OCI-M2 (cell line): ENCODE measurements around the gene PRR22.

Experiments
- DNase-seq: peaks from one replicate; lab custom pipeline; 2025; ENCODE audit not compliant: unreplicated experiment; lab: John Stamatoyannopoulos, UW

Gene PRR22

GRCh38 chr19:5784581-5785147, at the start of gene PRR22:
Gene PRR22 (minus strand): TSS chr19:5784746. CDS start chr19:5784660, 86 bp downstream.
- no peak for DNase-seq

- no peak for DNase-seq
These were observed 48.1 kb upstream of the PRR22 start for GRCh38 chr19:5832527-5833216.

GRCh38 chr19:5832061-5832460, 47.5 kb upstream of the PRR22 start:
- no peak for DNase-seq

GRCh38 chr19:5831159-5831558, 46.6 kb upstream of the PRR22 start:
- DNase-seq: no peak

GRCh38 chr19:5829567-5830310, 45.2 kb upstream of the PRR22 start:
- DNase-seq: no peak

- DNase-seq: no peak
These were observed 44.4 kb upstream of the PRR22 start for GRCh38 chr19:5828661-5829566.

GRCh38 chr19:5827891-5828660, 43.5 kb upstream of the PRR22 start:
- peak; percentile 51 for DNase-seq

GRCh38 chr19:5827342-5827890, 42.9 kb upstream of the PRR22 start:
- no peak for DNase-seq

- DNase-seq: no peak
These were observed 42.2 kb upstream of the PRR22 start for GRCh38 chr19:5826531-5827341.

GRCh38 chr19:5825178-5825577, 40.6 kb upstream of the PRR22 start:
- no peak for DNase-seq

- DNase-seq: no peak
These were observed 40.2 kb upstream of the PRR22 start for GRCh38 chr19:5824751-5825150.

GRCh38 chr19:5823579-5824281, 39.2 kb upstream of the PRR22 start:
- no peak for DNase-seq

- no peak for DNase-seq
These were observed 37.8 kb upstream of the PRR22 start for GRCh38 chr19:5822181-5822844.

- no peak for DNase-seq
These were observed 37.1 kb upstream of the PRR22 start for GRCh38 chr19:5821521-5822180.

- no peak for DNase-seq
These were observed 36.2 kb upstream of the PRR22 start for GRCh38 chr19:5820785-5821184.

- DNase-seq: no peak
These were observed 34.0 kb upstream of the PRR22 start for GRCh38 chr19:5818594-5818993.

GRCh38 chr19:5817218-5817617, 32.7 kb upstream of the PRR22 start:
- no peak for DNase-seq

- no peak for DNase-seq
These were observed 30.3 kb upstream of the PRR22 start for GRCh38 chr19:5814852-5815246.
